Activated CD4-positive, alpha-beta T cell treated with anti-CD3 and anti-CD28 coated beads, Interleukin-2, Interleukin-6, amounts not matched to agents 100 ng/mL and 50 ng/mL, durations not matched to agents 16 hours and 8 hours (primary cell): ENCODE data around the gene ELMOD2.
A peak's percentile ranks its signal among the peaks of the same experiment; 100 is the strongest.
"Not testable (repeated sequence)": the region's sequence is repeated elsewhere in the genome, so short reads cannot be mapped to it uniquely, and the experiment has no call there.

ENCODE experiments used
- DNase-seq: peaks from one replicate; pipeline ENCODE4 v3.0.0-alpha.2; 2020

ELMOD2 gene

GRCh38 chr4:140523857-140524742 is at the start of gene ELMOD2:
TSS of gene ELMOD2 (plus strand) at chr4:140524168. CDS start at chr4:140525429, 1,261 bp downstream.
- peak; percentile 98 for DNase-seq

- DNase-seq = no peak
Measured at GRCh38 chr4:140483445-140483844, 40.5 kb upstream of the ELMOD2 start.

GRCh38 chr4:140485939-140486338 is 38.0 kb upstream of the ELMOD2 start:
- DNase-seq = no peak

GRCh38 chr4:140497405-140497746 is 26.6 kb upstream of the ELMOD2 start:
- no peak for DNase-seq

GRCh38 chr4:140497747-140498636 is 26.0 kb upstream of the ELMOD2 start, which contains the start of gene MGAT4D:
TSS of gene MGAT4D (minus strand) at chr4:140498293. CDS start at chr4:140498222, 71 bp downstream.
- no peak for DNase-seq

GRCh38 chr4:140499391-140499790 is 24.6 kb upstream of the ELMOD2 start:
- no peak for DNase-seq

- DNase-seq = no peak
Measured at GRCh38 chr4:140504261-140504660, 19.7 kb upstream of the ELMOD2 start.

GRCh38 chr4:140513765-140514164 is 10.2 kb upstream of the ELMOD2 start:
- not testable (repeated sequence) for DNase-seq

- no peak for DNase-seq
Measured at GRCh38 chr4:140515423-140515822, 8.5 kb upstream of the ELMOD2 start.

- no peak for DNase-seq
Measured at GRCh38 chr4:140523370-140523856, 555 bp upstream of the ELMOD2 start.

- no peak for DNase-seq
Measured at GRCh38 chr4:140529434-140529833, 5.5 kb downstream of the ELMOD2 start.

GRCh38 chr4:140533951-140534480 is 10.0 kb downstream of the ELMOD2 start:
- DNase-seq = no peak

- peak; percentile 64 for DNase-seq
Measured at GRCh38 chr4:140556372-140557085, 32.6 kb downstream of the ELMOD2 start.

GRCh38 chr4:140557831-140558435 is 34.0 kb downstream of the ELMOD2 start:
- DNase-seq = no peak

GRCh38 chr4:140559696-140560095 is 35.7 kb downstream of the ELMOD2 start:
- DNase-seq = no peak

- no peak for DNase-seq
Measured at GRCh38 chr4:140568507-140569306, 44.7 kb downstream of the ELMOD2 start, which contains the start of gene UCP1. TSS of gene UCP1 (minus strand) at chr4:140568961. CDS start at chr4:140568729, 232 bp downstream.

- no peak for DNase-seq
Measured at GRCh38 chr4:140569307-140569638, 45.3 kb downstream of the ELMOD2 start.

- no peak for DNase-seq
Measured at GRCh38 chr4:140571620-140572019, 47.7 kb downstream of the ELMOD2 start.

- DNase-seq = no peak
Measured at GRCh38 chr4:140575489-140575888, 51.5 kb downstream of the ELMOD2 start.

GRCh38 chr4:140579278-140579677 is 55.3 kb downstream of the ELMOD2 start:
- DNase-seq = no peak

- no peak for DNase-seq
Measured at GRCh38 chr4:140581078-140581477, 57.1 kb downstream of the ELMOD2 start.
